Peyer's patch (tissue), 4 donors: Measurements from ENCODE around the gene TEK.

Experiments used
- CTCF ChIP-seq, 6 experiments: fragments of 450-650 bp in 4 of 6; fragments of 200-600 bp in 2 of 6; sonication (generic) in 1 of 6; IDR thresholded peaks; one replicate each; pipeline ENCODE4 v1.5.1; 2017 to 2019; ENCODE audit warnings: antibody characterized with exemption in 6 of 6, mild to moderate bottlenecking in 3 of 6, moderate library complexity in 1 of 6
- POLR2A ChIP-seq, 2 donors: fragments of 450-650 bp; IDR thresholded peaks; one replicate each; pipeline ENCODE4 v1.5.1; 2017; ENCODE audit warnings: antibody characterized with exemption in 2 of 2, mild to moderate bottlenecking in 2 of 2, moderate library complexity in 2 of 2

- no peak for TF ChIP-seq POLR2A (IDR thresholded peaks at IDR 0.05)
- TF ChIP-seq CTCF (IDR thresholded peaks at IDR 0.05), result no peak
Observed at GRCh38 chr9:27258662-27259061, 149.6 kb downstream of the TEK start.
